GM19468 (cell line): ENCODE results near the gene KHK.
"Not testable (repeated sequence)": the region's sequence is repeated elsewhere in the genome, so short reads cannot be mapped to it uniquely, and the experiment has no call there.

ENCODE experiments used
- ATAC-seq: cut with Tn5 transposase; IDR thresholded peaks from one replicate; pipeline ENCODE4 v1.9.1; 2021; ENCODE audit warnings: mild to moderate bottlenecking, moderate library complexity, moderate number of reproducible peaks; ENCODE audit not compliant: unreplicated experiment; ENCODE audit errors: extremely low read depth

Gene KHK

GRCh38 chr2:27058210-27058609 is 28.4 kb upstream of the KHK start:
- ATAC-seq, result no peak

- no peak for ATAC-seq
Observed at GRCh38 chr2:27059141-27059820, 27.3 kb upstream of the KHK start.

GRCh38 chr2:27060323-27060722 is 26.2 kb upstream of the KHK start:
- ATAC-seq, result no peak

GRCh38 chr2:27065128-27065527 is 21.4 kb upstream of the KHK start:
- ATAC-seq, result no peak

- no peak for ATAC-seq
Observed at GRCh38 chr2:27067385-27067784, 19.2 kb upstream of the KHK start.

- no peak for ATAC-seq
Observed at GRCh38 chr2:27069436-27069835, 17.1 kb upstream of the KHK start.

DNA sequence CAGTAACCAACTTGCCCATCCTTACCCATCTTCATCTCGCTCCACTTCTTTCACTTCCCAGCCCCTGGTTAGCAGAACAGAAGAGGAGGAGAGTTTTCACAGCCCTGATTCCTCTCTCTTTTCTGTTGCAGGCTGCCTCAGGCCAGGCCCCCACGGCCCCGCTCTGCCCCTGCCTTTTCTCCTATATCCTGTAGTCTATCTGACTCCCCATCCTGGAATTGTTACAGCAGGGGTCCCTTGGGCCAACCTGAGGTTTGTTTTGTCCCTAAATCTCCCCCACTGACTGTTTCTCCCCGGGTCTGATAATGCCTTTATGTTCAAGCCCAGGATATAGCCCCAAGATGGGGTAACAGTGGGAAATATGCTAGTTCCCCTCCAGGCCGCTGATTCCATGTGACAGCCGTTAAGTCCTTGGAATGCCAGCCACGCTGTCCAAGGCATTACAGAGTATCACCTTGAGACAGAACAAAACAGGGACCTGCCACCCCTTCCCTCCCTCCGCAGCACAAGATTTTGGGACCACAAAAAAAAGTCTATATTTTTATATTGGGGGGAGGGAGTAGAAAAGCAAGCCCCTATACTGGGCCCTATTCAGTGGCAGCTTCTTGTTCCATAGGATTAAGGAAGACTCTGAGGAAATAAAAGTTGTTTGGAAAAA is 16.5 kb upstream of the KHK start:
- no peak for ATAC-seq

- no peak for ATAC-seq
Observed at GRCh38 chr2:27070653-27071276, 15.8 kb upstream of the KHK start.

- ATAC-seq, result peak; percentile 87
Observed at GRCh38 chr2:27071277-27071989, 15.1 kb upstream of the KHK start, which contains the start of gene OST4. Gene OST4 (minus strand): TSS chr2:27071654.

- ATAC-seq, result no peak
Observed at GRCh38 chr2:27071990-27072830, 14.4 kb upstream of the KHK start.

GRCh38 chr2:27072920-27073319 is 13.7 kb upstream of the KHK start:
- no peak for ATAC-seq

DNA sequence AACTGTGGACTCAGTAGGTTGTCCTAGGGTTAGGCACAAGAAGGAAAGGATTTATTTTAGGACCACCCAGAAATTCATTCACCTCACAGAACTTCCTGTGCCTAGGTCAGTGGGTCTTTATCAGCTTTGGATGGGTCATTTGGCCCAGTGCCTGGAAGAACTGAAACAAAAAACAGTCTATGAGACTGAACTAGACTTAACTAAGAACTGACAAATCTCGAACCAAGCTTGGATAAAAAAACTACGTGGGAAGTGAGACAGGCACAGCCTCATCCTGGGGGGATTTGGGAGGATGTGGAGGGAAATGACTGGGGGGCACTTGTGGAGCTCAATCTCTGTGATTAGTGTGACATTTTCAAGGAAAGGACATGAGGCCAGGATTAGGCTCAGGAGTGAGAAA is 12.8 kb upstream of the KHK start:
- no peak for ATAC-seq

DNA sequence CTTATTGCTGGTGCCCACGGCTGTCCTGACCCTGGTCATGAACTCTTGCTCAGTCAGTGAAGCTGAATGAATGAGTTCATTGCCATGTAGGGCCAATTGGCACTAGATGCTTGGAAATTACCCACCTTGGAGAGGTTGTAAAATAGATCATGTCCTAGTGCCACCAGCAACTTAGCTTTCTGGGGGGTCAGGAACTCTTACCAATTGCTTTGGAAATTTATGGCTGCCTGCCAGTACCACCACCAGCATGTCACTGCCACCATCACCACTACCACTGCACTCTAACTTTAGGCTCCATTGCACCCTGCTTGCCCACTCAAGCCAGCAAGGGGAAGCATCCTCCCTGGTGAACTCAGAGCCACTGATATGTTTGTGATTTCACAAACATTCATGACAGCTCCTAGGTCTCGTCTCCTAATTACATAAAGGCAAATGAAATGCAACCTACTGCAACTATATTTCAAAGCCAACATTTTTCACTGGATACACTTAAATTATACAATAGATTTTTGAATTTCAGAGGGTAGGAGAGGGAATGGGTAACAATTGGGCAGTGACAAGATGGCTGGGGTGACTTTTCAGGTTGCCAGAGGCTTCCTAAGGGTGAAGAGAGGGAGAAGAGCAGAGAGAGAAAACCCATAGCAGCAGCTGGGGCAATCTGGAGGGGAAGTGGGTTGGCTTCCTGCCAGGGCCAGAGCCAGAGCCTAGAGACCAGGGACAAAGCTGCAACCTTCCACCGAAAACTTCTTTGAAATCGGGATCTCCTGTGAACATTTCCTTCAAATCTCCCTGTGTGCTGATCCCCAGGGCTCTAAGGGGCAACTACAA is 11.6 kb upstream of the KHK start:
- ATAC-seq, result no peak

GRCh38 chr2:27075566-27075871 is 11.1 kb upstream of the KHK start:
- not testable (repeated sequence) for ATAC-seq

GRCh38 chr2:27076323-27076722 is 10.2 kb upstream of the KHK start:
- ATAC-seq, result no peak

DNA sequence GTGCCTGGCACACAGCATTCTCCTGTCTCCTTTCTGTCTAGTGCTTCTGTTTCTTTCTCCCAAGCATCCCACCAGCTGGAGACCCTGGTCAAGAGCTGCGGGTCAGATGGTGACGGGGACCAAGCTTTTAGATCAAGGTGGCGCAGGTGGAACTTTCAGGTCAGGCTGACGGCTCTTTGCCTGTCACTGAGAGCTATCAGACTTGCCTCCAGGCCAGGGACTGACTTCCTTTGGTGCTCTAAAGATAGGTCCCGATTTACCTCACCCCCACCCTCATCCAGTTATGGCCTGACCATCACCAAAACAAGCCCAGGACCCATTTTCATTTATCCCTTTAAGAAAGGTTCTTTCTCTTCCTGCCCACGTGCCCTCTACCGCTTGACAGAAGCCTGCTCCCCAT is 9.3 kb upstream of the KHK start:
- no peak for ATAC-seq

- no peak for ATAC-seq
Observed at GRCh38 chr2:27078267-27079194, 8.0 kb upstream of the KHK start, which contains the start of gene EMILIN1. Gene EMILIN1 (plus strand): TSS chr2:27078615. CDS start chr2:27079066, 451 bp downstream.
